ENCODE measurements around the gene MARS2. TPM values are rescaled to one million over a fixed set of nuclear protein-coding genes. Genes with fewer than 3 reads are reported as not detected.

MARS2 gene
- polyA plus RNA-seq, 2 of the 4 experiments (the other 2 are of a cell fraction), result 9.0 to 10.9 TPM

GRCh38 chr2:197700960-197701359, 4.2 kb upstream of the MARS2 start:
- no peaks in the 10 kb centered on the region for H3K9me3 ChIP-seq
- H3K4me3 ChIP-seq, result no peak overlapping the region
- TF ChIP-seq HOXB5 (CRISPR knock-in tag; IDR thresholded peaks at IDR 0.05) (no peak), ZNF302 (CRISPR knock-in tag; IDR thresholded peaks at IDR 0.05) (no peak), EP300 (IDR thresholded peaks at IDR 0.05) (no peak), ELK1 (IDR thresholded peaks at IDR 0.05; ENCODE audit: low read depth, low read length) (no peak)
- ATAC-seq (no peak), DNase-seq (ENCODE audit: low read depth in 1 of 2, low spot score in 1 of 2) (no peak), FAIRE-seq (no peak)
- WGBS (ENCODE audit: missing lambda C conversion rate), result 54% methylated on average over 3 of the region's 3 CpGs
- no peak overlapping the region for H3K4me2 ChIP-seq
- H3K4me1 ChIP-seq, result peaks cover 3% of the 10 kb centered on the region; the same call in 2 of the 3 replicates
- ChIA-PET POLR2A (no interaction called here), CTCF (no interaction called here)
- H3K27ac ChIP-seq, result no peak overlapping the region

GRCh38 chr2:197704434-197705120, 592 bp upstream of the MARS2 start:
- Histone ChIP-seq H3K4me2 (peak overlapping the region; percentile 83), H3K4me3 (peak overlapping the region; percentile 64), H3K27ac (peak overlapping the region; percentile 70 to 84), H3K4me1 (peaks cover 30% of the 10 kb centered on the region), H3K9me3 (no peaks in the 10 kb centered on the region)
- no peak for TF ChIP-seq FOXS1 (CRISPR knock-in tag; IDR thresholded peaks at IDR 0.05)
- peak; percentile 68; the same call in 1 of the 2 replicates for TF ChIP-seq E2F6 (IDR thresholded peaks at IDR 0.05; ENCODE audit: borderline replicate concordance, low read depth)
- TF ChIP-seq RAD21 (conservative IDR thresholded peaks at IDR 0.05 in 1 of 2, IDR thresholded peaks at IDR 0.05 in 1 of 2), result 0 out of 5 replicates have a peak, but pooled peaks of 1 of the 2 experiments have one; percentile 10
- no peak for TF ChIP-seq HMGXB4 (CRISPR knock-in tag; IDR thresholded peaks at IDR 0.05; ENCODE audit: borderline replicate concordance)
- peak; percentile 38 for TF ChIP-seq MAFK (IDR thresholded peaks at IDR 0.05; ENCODE audit: partially characterized antibody)
- no peak for TF ChIP-seq FOSL2 (IDR thresholded peaks at IDR 0.05)
- TF ChIP-seq FOSL2 (CRISPR knock-in tag; IDR thresholded peaks at IDR 0.05), result no peak
- ChIA-PET CTCF (no interaction called here), POLR2A (interaction anchor here (0.7 to 2.0 kb wide), 4 partner anchors 11 to 270 kb away, joined by 3 to 10 read pairs (median 7); partner anchors contain the start of genes COQ10B, HSPD1, HSPE1 and SF3B1)
- ATAC-seq (peak; percentile 45 to 63), FAIRE-seq (no peak), DNase-seq (ENCODE audit: low read depth in 1 of 2, low spot score in 1 of 2) (no peak)
- WGBS (ENCODE audit: missing lambda C conversion rate), result 2% methylated on average over 5 of the region's 5 CpGs

- ChIA-PET POLR2A (interaction anchor here (1.5 to 2.0 kb wide), 3 partner anchors 13 to 271 kb away, joined by 5 to 10 read pairs (median 9); partner anchors contain the start of genes HSPD1, HSPE1 and SF3B1), CTCF (interaction anchor here (1.0 to 2.1 kb wide), 3 partner anchors 74 to 115 kb away, joined by 3 to 10 read pairs (median 3); no protein-coding TSS in a partner anchor)
- peak overlapping the region; percentile 87 for H3K4me2 ChIP-seq
- H3K4me1 ChIP-seq, result peaks cover 30% of the 10 kb centered on the region
- DNase-seq (ENCODE audit: low read depth in 1 of 2, low spot score in 1 of 2), result no peak
- 23% methylated on average over 36 of the region's 38 CpGs for WGBS (ENCODE audit: missing lambda C conversion rate)
- peak; percentile 19 to 30; a peak in 4 of 6 replicates for ATAC-seq
- FAIRE-seq, result no peak
- H3K4me3 ChIP-seq, result peak overlapping the region; percentile 64
- H3K9me3 ChIP-seq, result no peaks in the 10 kb centered on the region
- H3K27ac ChIP-seq, result peak overlapping the region; percentile 72 to 87
- TF ChIP-seq MAZ (IDR thresholded peaks at IDR 0.05; ENCODE audit: borderline replicate concordance, low read depth, low read length) (no peak), FOSB (CRISPR knock-in tag; IDR thresholded peaks at IDR 0.05) (no peak), NPAS2 (CRISPR knock-in tag; IDR thresholded peaks at IDR 0.05; ENCODE audit: borderline replicate concordance) (no peak), SREBF2 (IDR thresholded peaks at IDR 0.05) (no peak), USF2 (IDR thresholded peaks at IDR 0.05) (no peak), RARB (CRISPR knock-in tag; IDR thresholded peaks at IDR 0.05) (no peak), NFE2L2 (conservative IDR thresholded peaks at IDR 0.05; ENCODE audit: low read length) (no peak), ZFP36 (IDR thresholded peaks at IDR 0.05; ENCODE audit: borderline replicate concordance, partially characterized antibody) (no peak), RNF2 (IDR thresholded peaks at IDR 0.05; ENCODE audit: borderline replicate concordance, low read depth) (no peak), HES2 (IDR thresholded peaks at IDR 0.05) (no peak), CHD2 (IDR thresholded peaks at IDR 0.05; ENCODE audit: low read length, partially characterized antibody) (no peak), BCL3 (IDR thresholded peaks at IDR 0.05) (no peak), ZC3H11A (IDR thresholded peaks at IDR 0.05) (no peak), KDM5A (IDR thresholded peaks at IDR 0.05) (no peak), FOSL2 (IDR thresholded peaks at IDR 0.05) (no peak), FOSL2 (CRISPR knock-in tag; IDR thresholded peaks at IDR 0.05) (no peak)
These were observed 1.0 kb downstream of the MARS2 start for GRCh38 chr2:197705912-197706838.
